ENCODE measurements around the gene RXYLT1.
A peak's percentile ranks its signal among the peaks of the same experiment; 100 is the strongest.

Gene RXYLT1

GRCh38 chr12:63752841-63753240, 26.9 kb upstream of the RXYLT1 start:
- no peak for TF ChIP-seq CTCF (IDR thresholded peaks at IDR 0.05; ENCODE audit: low read depth, low read length, missing control alignments)
- no peak for DNase-seq (ENCODE audit: extremely low read depth, low read depth)
- no peak overlapping the region for H3K4me3 ChIP-seq (replicated peaks; ENCODE audit: low read depth, low read length)

GRCh38 chr12:63753743-63754142, 26.0 kb upstream of the RXYLT1 start:
- H3K4me3 ChIP-seq (replicated peaks; ENCODE audit: low read depth, low read length): no peak overlapping the region
- peak; percentile 21 for TF ChIP-seq CTCF (IDR thresholded peaks at IDR 0.05; ENCODE audit: low read depth, low read length, missing control alignments)
- DNase-seq (ENCODE audit: extremely low read depth, low read depth): no peak

- no peak for DNase-seq (ENCODE audit: extremely low read depth, low read depth)
- H3K4me3 ChIP-seq (replicated peaks; ENCODE audit: low read depth, low read length): no peak overlapping the region
- no peak for TF ChIP-seq CTCF (IDR thresholded peaks at IDR 0.05; ENCODE audit: low read depth, low read length, missing control alignments)
These were observed 15.2 kb upstream of the RXYLT1 start for GRCh38 chr12:63764481-63764880.

GRCh38 chr12:63766498-63766897, 13.2 kb upstream of the RXYLT1 start:
- no peak for DNase-seq (ENCODE audit: extremely low read depth, low read depth)
- no peak for TF ChIP-seq CTCF (IDR thresholded peaks at IDR 0.05; ENCODE audit: low read depth, low read length, missing control alignments)
- H3K4me3 ChIP-seq (replicated peaks; ENCODE audit: low read depth, low read length): no peak overlapping the region

GRCh38 chr12:63770375-63770774, 9.3 kb upstream of the RXYLT1 start:
- no peak for TF ChIP-seq CTCF (IDR thresholded peaks at IDR 0.05; ENCODE audit: low read depth, low read length, missing control alignments)
- H3K4me3 ChIP-seq (replicated peaks; ENCODE audit: low read depth, low read length): no peak overlapping the region
- DNase-seq (ENCODE audit: extremely low read depth, low read depth): no peak

- no peak for DNase-seq (ENCODE audit: extremely low read depth, low read depth)
- no peak overlapping the region for H3K4me3 ChIP-seq (replicated peaks; ENCODE audit: low read depth, low read length)
- TF ChIP-seq CTCF (IDR thresholded peaks at IDR 0.05; ENCODE audit: low read depth, low read length, missing control alignments): no peak
These were observed 2.4 kb upstream of the RXYLT1 start for GRCh38 chr12:63777340-63777739.

- no peak for TF ChIP-seq CTCF (IDR thresholded peaks at IDR 0.05; ENCODE audit: low read depth, low read length, missing control alignments)
- no peak for DNase-seq (ENCODE audit: extremely low read depth, low read depth)
- no peak overlapping the region for H3K4me3 ChIP-seq (replicated peaks; ENCODE audit: low read depth, low read length)
These were observed 2.8 kb downstream of the RXYLT1 start for GRCh38 chr12:63782466-63782865.
